PFSK-1 (cell line): ENCODE results near the gene USP13.

Source experiments
- FOXP2 ChIP-seq: optimal IDR thresholded peaks from 2 replicates; pipeline ENCODE3; 2011; ENCODE audit warnings: borderline replicate concordance, control low read depth, inconsistent platforms; ENCODE audit not compliant: insufficient read depth; ENCODE audit errors: extremely low read length, extremely low read depth
- POLR2AphosphoS5 ChIP-seq: IDR thresholded peaks from 2 replicates; pipeline ENCODE4 v1.6.1; 2012; ENCODE audit warnings: low read depth, mild to moderate bottlenecking, control low read depth, low read length, moderate library complexity
- REST ChIP-seq, 2 experiments: IDR thresholded peaks; 2 replicates each; pipeline versions ENCODE4 v1.6.1 to v1.8.0; 2011 to 2012; ENCODE audit warnings: low read depth in 2 of 2, low read length in 2 of 2, control low read depth in 1 of 2, inconsistent platforms in 1 of 2, mild to moderate bottlenecking in 1 of 2, moderate library complexity in 1 of 2; ENCODE audit not compliant: insufficient read depth in 1 of 2
- SIN3A ChIP-seq: IDR thresholded peaks from 2 replicates; pipeline ENCODE4 v1.6.1; 2012; ENCODE audit warnings: mild to moderate bottlenecking, low read length, moderate library complexity, borderline replicate concordance; ENCODE audit not compliant: insufficient read depth
- TAF1 ChIP-seq: IDR thresholded peaks from 2 replicates; pipeline ENCODE4 v1.6.1; 2012; ENCODE audit warnings: low read length, control low read depth, borderline replicate concordance; ENCODE audit not compliant: insufficient read depth

- TF ChIP-seq REST (IDR thresholded peaks at IDR 0.05; ENCODE audit: insufficient read depth in 1 of 2, low read depth in 2 of 2, low read length in 2 of 2), result no peak
- TF ChIP-seq POLR2AphosphoS5, result no peak
- TF ChIP-seq TAF1, result no peak
- no peak for TF ChIP-seq SIN3A
- TF ChIP-seq FOXP2, result no peak
These were observed 18.5 kb downstream of the USP13 start for GRCh38 chr3:179671309-179671708.
